ENCODE measurements around the gene PRICKLE2. TPM values are rescaled to one million over a fixed set of nuclear protein-coding genes. Genes with fewer than 3 reads are reported as not detected.

PRICKLE2 gene
- total RNA-seq, 2 experiments from 2014 or later = not detected

- peaks cover 4% of the 10 kb centered on the region for H3K27me3 Mint-ChIP-seq
- H3K4me1 Mint-ChIP-seq (ENCODE audit: low read depth) = no peaks in the 10 kb centered on the region
- DNase-seq = no peak
- H3K4me3 Mint-ChIP-seq = no peak overlapping the region
- H3K36me3 Mint-ChIP-seq (ENCODE audit: low read depth) = no peaks in the 10 kb centered on the region
- H3K9me3 Mint-ChIP-seq = no peaks in the 10 kb centered on the region
- H3K27ac Mint-ChIP-seq = no peak overlapping the region
- ATAC-seq = no peak
- intact Hi-C loops (cut with micrococcal nuclease) = no loop called here
- TF ChIP-seq CTCF (IDR thresholded peaks at IDR 0.05) = no peak
- ChIA-PET CTCF (no interaction called here), POLR2A (no interaction called here)
Measured at GRCh38 chr3:64086479-64087252, 138.6 kb downstream of the PRICKLE2 start.

GRCh38 chr3:64084640-64085039 is 140.6 kb downstream of the PRICKLE2 start:
- no peaks in the 10 kb centered on the region for H3K4me1 Mint-ChIP-seq (ENCODE audit: low read depth)
- intact Hi-C loops (cut with micrococcal nuclease) = no loop called here
- ChIA-PET POLR2A (no interaction called here), CTCF (no interaction called here)
- no peaks in the 10 kb centered on the region for H3K36me3 Mint-ChIP-seq (ENCODE audit: low read depth)
- H3K27ac Mint-ChIP-seq = no peak overlapping the region
- H3K4me3 Mint-ChIP-seq = no peak overlapping the region
- DNase-seq (no peak), ATAC-seq (no peak)
- no peaks in the 10 kb centered on the region for H3K9me3 Mint-ChIP-seq
- peaks cover 4% of the 10 kb centered on the region for H3K27me3 Mint-ChIP-seq
- TF ChIP-seq CTCF (IDR thresholded peaks at IDR 0.05) = no peak

- no peaks in the 10 kb centered on the region for H3K36me3 Mint-ChIP-seq (ENCODE audit: low read depth)
- no peaks in the 10 kb centered on the region for H3K9me3 Mint-ChIP-seq
- ChIA-PET POLR2A (no interaction called here), CTCF (no interaction called here)
- H3K4me1 Mint-ChIP-seq (ENCODE audit: low read depth) = no peaks in the 10 kb centered on the region
- H3K27ac Mint-ChIP-seq = no peak overlapping the region
- no peak for TF ChIP-seq CTCF (IDR thresholded peaks at IDR 0.05)
- ATAC-seq = no peak
- DNase-seq = no peak
- intact Hi-C loops (cut with micrococcal nuclease) = no loop called here
- H3K4me3 Mint-ChIP-seq = no peak overlapping the region
- H3K27me3 Mint-ChIP-seq = peaks cover 9% of the 10 kb centered on the region
Measured at GRCh38 chr3:64083575-64083974, 141.7 kb downstream of the PRICKLE2 start.

- no peak for DNase-seq
- H3K27me3 Mint-ChIP-seq = peaks cover 10% of the 10 kb centered on the region
- no peak overlapping the region for H3K27ac Mint-ChIP-seq
- intact Hi-C loops (cut with micrococcal nuclease) = no loop called here
- H3K9me3 Mint-ChIP-seq = no peaks in the 10 kb centered on the region
- H3K36me3 Mint-ChIP-seq (ENCODE audit: low read depth) = no peaks in the 10 kb centered on the region
- CTCF ChIA-PET = no interaction called here
- POLR2A ChIA-PET = no interaction called here
- ATAC-seq = no peak
- TF ChIP-seq CTCF (IDR thresholded peaks at IDR 0.05) = no peak
- H3K4me1 Mint-ChIP-seq (ENCODE audit: low read depth) = no peaks in the 10 kb centered on the region
- H3K4me3 Mint-ChIP-seq = no peak overlapping the region
Measured at GRCh38 chr3:64082961-64083541, 142.2 kb downstream of the PRICKLE2 start.

- ChIA-PET CTCF (no interaction called here), POLR2A (no interaction called here)
- peaks cover 12% of the 10 kb centered on the region for H3K27me3 Mint-ChIP-seq
- no peak for TF ChIP-seq CTCF (IDR thresholded peaks at IDR 0.05)
- no peak overlapping the region for H3K4me3 Mint-ChIP-seq
- H3K27ac Mint-ChIP-seq = no peak overlapping the region
- no peaks in the 10 kb centered on the region for H3K9me3 Mint-ChIP-seq
- no peaks in the 10 kb centered on the region for H3K4me1 Mint-ChIP-seq (ENCODE audit: low read depth)
- DNase-seq (no peak), ATAC-seq (no peak)
- no peaks in the 10 kb centered on the region for H3K36me3 Mint-ChIP-seq (ENCODE audit: low read depth)
- intact Hi-C loops (cut with micrococcal nuclease) = no loop called here
Measured at GRCh38 chr3:64082411-64082810, 142.9 kb downstream of the PRICKLE2 start.
